GM15510 (cell line): Measurements from ENCODE around the gene BPIFB2.

ENCODE experiments used
- POLR2A ChIP-seq: IDR thresholded peaks from 3 replicates; pipeline ENCODE4 v1.6.1; 2011; ENCODE audit warnings: borderline replicate concordance; ENCODE audit not compliant: insufficient read length; ENCODE audit errors: extremely low read depth

The BPIFB2 gene

GRCh38 chr20:32968478-32969241, 38.8 kb upstream of the BPIFB2 start:
- no peak for TF ChIP-seq POLR2A

GRCh38 chr20:32969356-32970114, 38.0 kb upstream of the BPIFB2 start:
- no peak for TF ChIP-seq POLR2A

GRCh38 chr20:32970115-32970972, 37.2 kb upstream of the BPIFB2 start:
- TF ChIP-seq POLR2A, result no peak

- no peak for TF ChIP-seq POLR2A
Measured at GRCh38 chr20:32970973-32971300, 36.6 kb upstream of the BPIFB2 start.

- no peak for TF ChIP-seq POLR2A
Measured at GRCh38 chr20:32971703-32972161, 35.8 kb upstream of the BPIFB2 start.

- TF ChIP-seq POLR2A, result no peak
Measured at GRCh38 chr20:32972181-32973076, 35.1 kb upstream of the BPIFB2 start.

- TF ChIP-seq POLR2A, result no peak
Measured at GRCh38 chr20:32973077-32973717, 34.3 kb upstream of the BPIFB2 start.

- no peak for TF ChIP-seq POLR2A
Measured at GRCh38 chr20:32975698-32976674, 31.5 kb upstream of the BPIFB2 start.

- no peak for TF ChIP-seq POLR2A
Measured at GRCh38 chr20:32976746-32977145, 30.8 kb upstream of the BPIFB2 start.

GRCh38 chr20:32977281-32978008, 30.1 kb upstream of the BPIFB2 start:
- TF ChIP-seq POLR2A, result no peak

GRCh38 chr20:32978009-32978335, 29.5 kb upstream of the BPIFB2 start:
- no peak for TF ChIP-seq POLR2A

- TF ChIP-seq POLR2A, result no peak
Measured at GRCh38 chr20:32979201-32979998, 28.1 kb upstream of the BPIFB2 start.
